H9 (cell line): Measurements from ENCODE around the gene ATOX1. TPM values are rescaled to one million over a fixed set of nuclear protein-coding genes. Genes with fewer than 3 reads are reported as not detected.

ENCODE experiments used
- DNase-seq: peaks from one replicate; pipeline ENCODE4 v3.0.0-alpha.2; 2017
- H2AFZ ChIP-seq: one replicate; pipeline ENCODE4 v1.6.1; 2013; ENCODE audit warnings: mild to moderate bottlenecking, low read length, control low read depth, moderate library complexity
- H2AK5ac ChIP-seq: 2 replicates; pipeline ENCODE4 v1.6.1; 2013; ENCODE audit warnings: low read length, control low read depth, mixed read lengths; ENCODE audit not compliant: insufficient read length
- H2BK120ac ChIP-seq: one replicate; pipeline ENCODE4 v1.6.1; 2013; ENCODE audit warnings: low read depth, mild to moderate bottlenecking, low read length, control low read depth, inconsistent platforms; ENCODE audit not compliant: poor library complexity, severe bottlenecking
- H2BK12ac ChIP-seq: 2 replicates; pipeline ENCODE4 v1.6.1; 2013; ENCODE audit warnings: low read length, control low read depth, mixed read lengths, low read depth; ENCODE audit not compliant: insufficient read length
- H2BK15ac ChIP-seq: 2 replicates; pipeline ENCODE4 v1.6.1; 2013; ENCODE audit warnings: low read depth, low read length, control low read depth
- H2BK20ac ChIP-seq: one replicate; pipeline ENCODE4 v1.6.1; 2013; ENCODE audit warnings: low read depth, mild to moderate bottlenecking, low read length, control low read depth, inconsistent platforms; ENCODE audit not compliant: poor library complexity, severe bottlenecking
- H2BK5ac ChIP-seq: 2 replicates; pipeline ENCODE4 v1.6.1; 2013; ENCODE audit warnings: low read length, control low read depth, mixed read lengths; ENCODE audit not compliant: insufficient read length
- H3K14ac ChIP-seq: 2 replicates; pipeline ENCODE4 v1.6.1; 2013; ENCODE audit warnings: low read length, control low read depth; ENCODE audit not compliant: insufficient read depth
- H3K18ac ChIP-seq: 2 replicates; pipeline ENCODE4 v1.6.1; 2013; ENCODE audit warnings: low read depth, mild to moderate bottlenecking, mixed read lengths, low read length, control low read depth; ENCODE audit not compliant: insufficient read length
- H3K23ac ChIP-seq: 2 replicates; pipeline ENCODE4 v1.6.1; 2013; ENCODE audit warnings: low read length, control low read depth, mixed read lengths, low read depth; ENCODE audit not compliant: insufficient read length
- H3K23me2 ChIP-seq: 2 replicates; pipeline ENCODE4 v1.6.1; 2013; ENCODE audit warnings: low read depth, mild to moderate bottlenecking, mixed read lengths, low read length, control low read depth; ENCODE audit not compliant: insufficient read length, poor library complexity, severe bottlenecking
- H3K27ac ChIP-seq: 2 replicates; pipeline ENCODE4 v1.5.1; 2013; ENCODE audit warnings: low read length, control low read depth, mixed read lengths, low read depth; ENCODE audit not compliant: insufficient read length
- H3K27me3 ChIP-seq: 2 replicates; pipeline ENCODE4 v1.6.1; 2013; ENCODE audit warnings: low read length, control low read depth, inconsistent platforms; ENCODE audit not compliant: insufficient read depth
- H3K4ac ChIP-seq: 2 replicates; pipeline ENCODE4 v1.6.1; 2013; ENCODE audit warnings: low read depth, mild to moderate bottlenecking, control low read depth, inconsistent platforms, low read length, moderate library complexity
- H3K4me1 ChIP-seq: 2 replicates; pipeline ENCODE4 v1.6.1; 2013; ENCODE audit warnings: low read length, control low read depth, inconsistent platforms; ENCODE audit not compliant: insufficient read depth
- H3K4me2 ChIP-seq: 2 replicates; pipeline ENCODE4 v1.6.1; 2013; ENCODE audit warnings: low read length, control low read depth, mixed read lengths; ENCODE audit not compliant: insufficient read length, insufficient read depth
- H3K56ac ChIP-seq: 2 replicates; pipeline ENCODE4 v1.6.1; 2013; ENCODE audit warnings: low read depth, mild to moderate bottlenecking, mixed read lengths, low read length, control low read depth; ENCODE audit not compliant: insufficient read length
- H3K79me1 ChIP-seq: 2 replicates; pipeline ENCODE4 v1.6.1; 2013; ENCODE audit warnings: low read depth, mild to moderate bottlenecking, moderate library complexity, low read length, control low read depth, inconsistent platforms; ENCODE audit not compliant: insufficient read depth, poor library complexity, severe bottlenecking
- H3K79me2 ChIP-seq: 2 replicates; pipeline ENCODE4 v1.6.1; 2013; ENCODE audit warnings: low read length, control low read depth, inconsistent platforms; ENCODE audit not compliant: insufficient read depth
- H3K9ac ChIP-seq: 2 replicates; pipeline ENCODE4 v1.6.1; 2013; ENCODE audit warnings: low read length, control low read depth, mixed read lengths; ENCODE audit not compliant: insufficient read length; ENCODE audit errors: extremely low read depth
- H3K9me3 ChIP-seq: one replicate; pipeline ENCODE4 v1.6.1; 2013; ENCODE audit warnings: low read depth, low read length, inconsistent platforms; ENCODE audit not compliant: control insufficient read depth
- H3T11ph ChIP-seq: one replicate; pipeline ENCODE4 v1.6.1; 2013; ENCODE audit warnings: mild to moderate bottlenecking, low read length, control low read depth, inconsistent platforms
- H4K20me1 ChIP-seq: one replicate; pipeline ENCODE4 v1.6.1; 2013; ENCODE audit not compliant: control insufficient read depth, insufficient read length, insufficient read depth
- H4K5ac ChIP-seq: 2 replicates; pipeline ENCODE4 v1.6.1; 2013; ENCODE audit warnings: low read depth, mild to moderate bottlenecking, mixed read lengths, low read length, control low read depth; ENCODE audit not compliant: insufficient read length
- H4K8ac ChIP-seq: replicated peaks from 2 replicates; pipeline ENCODE4 v1.6.1; 2013; ENCODE audit warnings: low read length, control low read depth, mixed read lengths, low read depth; ENCODE audit not compliant: insufficient read length
- H4K91ac ChIP-seq: 2 replicates; pipeline ENCODE4 v1.6.1; 2013; ENCODE audit warnings: low read depth, mild to moderate bottlenecking, moderate library complexity, mixed read lengths, low read length, control low read depth; ENCODE audit not compliant: insufficient read length
- H3K27ac Mint-ChIP-seq, 3 experiments: 2 replicates in 2 of 3; 3 replicates in 1 of 3; pipeline ENCODE4 v1.8.0; 2020 to 2021; ENCODE audit warnings: mixed read lengths in 3 of 3, mild to moderate bottlenecking in 1 of 3, moderate library complexity in 1 of 3
- H3K27me3 Mint-ChIP-seq: 2 replicates; pipeline ENCODE4 v1.8.0; 2021; ENCODE audit warnings: low read depth, mild to moderate bottlenecking, moderate library complexity, mixed read lengths
- H3K36me3 Mint-ChIP-seq, 3 experiments: 2 replicates in 2 of 3; 3 replicates in 1 of 3; pipeline ENCODE4 v1.8.0; 2020 to 2021; ENCODE audit warnings: low read depth in 3 of 3, mixed read lengths in 3 of 3; ENCODE audit not compliant: insufficient read depth in 1 of 3
- H3K4me1 Mint-ChIP-seq, 2 experiments: 2 replicates each; pipeline ENCODE4 v1.8.0; 2020; ENCODE audit warnings: mixed read lengths in 2 of 2
- H3K4me3 Mint-ChIP-seq, 2 experiments: 2 replicates in 1 of 2; 3 replicates in 1 of 2; pipeline ENCODE4 v1.8.0; 2020 to 2021; ENCODE audit warnings: mild to moderate bottlenecking in 2 of 2, mixed read lengths in 2 of 2, moderate library complexity in 1 of 2
- H3K9me3 Mint-ChIP-seq, 2 experiments: 2 replicates in 1 of 2; 3 replicates in 1 of 2; pipeline ENCODE4 v1.8.0; 2020; ENCODE audit warnings: mild to moderate bottlenecking in 2 of 2, mixed read lengths in 2 of 2, moderate library complexity in 1 of 2
- WGBS: extraction: QIAGEN DNeasy Blood & Tissue Kit; methylation state at CpG from one replicate; pipeline ENCODE4 v1.1.7; 2013; ENCODE audit warnings: missing lambda C conversion rate, low lambda C conversion rate, mixed read lengths; ENCODE audit not compliant: insufficient read length; ENCODE audit errors: extremely low coverage; 5-methylcytosine and 5-hydroxymethylcytosine counted together
- total RNA-seq: library from RNA; stranded (reverse); gene quantifications from 2 replicates; pipeline ENCODE4 v1.2.1, GENCODE V29; 2021
- TF ChIP-seq, protein P1 (sequence below): fragments of 200-600 bp; sonication (generic); conservative IDR thresholded peaks from 3 replicates; pipeline ENCODE4 v1.8.0; 2021; ENCODE audit warnings: antibody characterized with exemption, mild to moderate bottlenecking

The ATOX1 gene
- total RNA-seq, 1 experiment from 2014 or later, result 75.0 TPM

DNA sequence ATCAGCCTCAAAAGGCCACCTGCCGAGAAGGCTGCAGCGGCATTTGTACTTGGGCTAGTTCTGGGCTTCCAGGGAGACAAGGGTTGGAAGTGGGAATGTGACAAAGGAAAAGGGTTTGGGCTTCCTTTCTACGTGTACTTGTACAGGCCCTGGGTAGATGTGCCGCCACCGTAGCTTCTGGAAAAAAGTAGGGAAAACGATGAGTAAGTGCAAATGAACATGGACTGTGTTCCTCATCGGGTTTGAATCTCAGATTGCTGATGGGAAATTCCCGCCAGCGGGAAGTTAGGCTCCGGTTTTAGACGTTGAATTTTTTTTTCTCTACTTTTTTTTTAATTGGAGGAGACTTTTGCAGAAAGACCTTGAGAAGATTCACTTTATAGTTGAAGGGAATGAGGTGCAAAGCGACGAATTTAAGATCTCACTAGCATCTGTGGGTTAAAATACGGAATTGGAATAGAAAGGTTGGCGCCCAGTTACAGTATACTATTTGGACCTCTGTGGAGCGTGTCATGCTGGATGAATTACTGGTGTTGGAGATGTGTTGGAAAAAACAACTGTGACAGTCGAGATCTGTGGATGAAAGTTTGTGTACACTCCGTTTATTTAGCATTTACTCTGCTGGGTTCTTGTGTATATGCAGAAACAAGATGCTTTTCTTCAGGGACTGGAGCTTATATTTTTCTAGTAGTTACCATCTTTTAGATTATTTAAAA lies 14.6 kb upstream of the ATOX1 start:
- TF ChIP-seq, protein P1, sequence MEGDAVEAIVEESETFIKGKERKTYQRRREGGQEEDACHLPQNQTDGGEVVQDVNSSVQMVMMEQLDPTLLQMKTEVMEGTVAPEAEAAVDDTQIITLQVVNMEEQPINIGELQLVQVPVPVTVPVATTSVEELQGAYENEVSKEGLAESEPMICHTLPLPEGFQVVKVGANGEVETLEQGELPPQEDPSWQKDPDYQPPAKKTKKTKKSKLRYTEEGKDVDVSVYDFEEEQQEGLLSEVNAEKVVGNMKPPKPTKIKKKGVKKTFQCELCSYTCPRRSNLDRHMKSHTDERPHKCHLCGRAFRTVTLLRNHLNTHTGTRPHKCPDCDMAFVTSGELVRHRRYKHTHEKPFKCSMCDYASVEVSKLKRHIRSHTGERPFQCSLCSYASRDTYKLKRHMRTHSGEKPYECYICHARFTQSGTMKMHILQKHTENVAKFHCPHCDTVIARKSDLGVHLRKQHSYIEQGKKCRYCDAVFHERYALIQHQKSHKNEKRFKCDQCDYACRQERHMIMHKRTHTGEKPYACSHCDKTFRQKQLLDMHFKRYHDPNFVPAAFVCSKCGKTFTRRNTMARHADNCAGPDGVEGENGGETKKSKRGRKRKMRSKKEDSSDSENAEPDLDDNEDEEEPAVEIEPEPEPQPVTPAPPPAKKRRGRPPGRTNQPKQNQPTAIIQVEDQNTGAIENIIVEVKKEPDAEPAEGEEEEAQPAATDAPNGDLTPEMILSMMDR, result no peak
- no peaks in the 10 kb centered on the region for H3K79me1 ChIP-seq
- peaks cover 52% of the 10 kb centered on the region for H3K79me2 ChIP-seq
- no peak overlapping the region for H3K56ac ChIP-seq
- H3K4me1 Mint-ChIP-seq, result peaks cover 44 to 48% of the 10 kb centered on the region in 2 experiments
- H3K4ac ChIP-seq, result no peak overlapping the region
- H2BK12ac ChIP-seq, result no peak overlapping the region
- no peak overlapping the region for H2BK5ac ChIP-seq
- H4K5ac ChIP-seq, result no peak overlapping the region
- peak overlapping the region; percentile 89 for H3K9ac ChIP-seq
- H4K91ac ChIP-seq, result no peak overlapping the region
- H2BK20ac ChIP-seq, result no peak overlapping the region
- DNase-seq, result no peak
- no peaks in the 10 kb centered on the region for H3K27me3 Mint-ChIP-seq
- H3K4me2 ChIP-seq, result peak overlapping the region; percentile 84
- H3K36me3 Mint-ChIP-seq, result peaks cover 27 to 34% (median 29%) of the 10 kb centered on the region in 3 experiments; a peak in 6 of 7 replicates
- no peak overlapping the region for H3K14ac ChIP-seq
- H3K4me3 Mint-ChIP-seq, result peak overlapping the region; percentile 87 to 94
- H2AFZ ChIP-seq, result no peak overlapping the region
- no peak overlapping the region for H3T11ph ChIP-seq
- H2BK120ac ChIP-seq, result no peak overlapping the region
- H3K27ac ChIP-seq, result no peak overlapping the region
- no CpG with 5 or more reads among the region's 18 CpGs for WGBS
- no peaks in the 10 kb centered on the region for H3K9me3 ChIP-seq
- peak overlapping the region; percentile 67 to 95 (median 78); a peak in 6 of 7 replicates for H3K27ac Mint-ChIP-seq
- H4K20me1 ChIP-seq, result no peaks in the 10 kb centered on the region
- H3K27me3 ChIP-seq, result no peaks in the 10 kb centered on the region
- H3K9me3 Mint-ChIP-seq, result no peaks in the 10 kb centered on the region
- H3K18ac ChIP-seq, result no peak overlapping the region
- H2AK5ac ChIP-seq, result no peak overlapping the region
- no peak overlapping the region for H2BK15ac ChIP-seq
- no peaks in the 10 kb centered on the region for H3K4me1 ChIP-seq
- no peak overlapping the region for H4K8ac ChIP-seq
- H3K23me2 ChIP-seq, result peaks cover 22% of the 10 kb centered on the region
- no peak overlapping the region for H3K23ac ChIP-seq
